Activated naive CD8-positive, alpha-beta T cell treated with anti-CD3 and anti-CD28 coated beads, Interleukin-2, amount 10 ng/mL, durations not matched to agents 7 days and 5 days (primary cell): Measurements from ENCODE around the gene FCHSD1. TPM values are rescaled to one million over a fixed set of nuclear protein-coding genes. Genes with fewer than 3 reads are reported as not detected.

Source experiments
- ATAC-seq: fragments of 150-1000 bp; cut with Tn5 transposase; one replicate; pipeline ENCODE4 v1.10.0; 2021; ENCODE audit warnings: low read depth, moderate library complexity
- POLR2A ChIA-PET: fragments of 350-600 bp; sonication (Branson Sonifier 250); formaldehyde crosslinking; loops from one replicate; lab custom pipeline; 2021; ENCODE audit warnings: antibody characterized with exemption; lab: Charles Lee
- DNase-seq: peaks from one replicate; pipeline ENCODE4 v3.0.0; 2021
- H3K27ac Mint-ChIP-seq: one replicate; pipeline ENCODE4 v1.8.0; 2022; ENCODE audit warnings: mild to moderate bottlenecking, mixed read lengths
- H3K27me3 Mint-ChIP-seq: one replicate; pipeline ENCODE4 v1.8.0; 2022; ENCODE audit warnings: mild to moderate bottlenecking, moderate library complexity, mixed read lengths
- H3K36me3 Mint-ChIP-seq: one replicate; pipeline ENCODE4 v1.8.0; 2021; ENCODE audit warnings: mild to moderate bottlenecking, mixed read lengths
- H3K4me1 Mint-ChIP-seq: one replicate; pipeline ENCODE4 v1.8.0; 2021; ENCODE audit warnings: mixed read lengths
- H3K4me3 Mint-ChIP-seq: one replicate; pipeline ENCODE4 v1.8.0; 2022; ENCODE audit warnings: mild to moderate bottlenecking, moderate library complexity, mixed read lengths
- H3K9me3 Mint-ChIP-seq: one replicate; pipeline ENCODE4 v1.8.0; 2021; ENCODE audit warnings: mixed read lengths
- total RNA-seq, 2 experiments: library from RNA; stranded (reverse); gene quantifications; one replicate each; pipeline ENCODE4 v1.2.3, GENCODE V29; 2021

FCHSD1 gene
- total RNA-seq, 2 experiments from 2014 or later = 98.3 to 99.1 TPM

DNA sequence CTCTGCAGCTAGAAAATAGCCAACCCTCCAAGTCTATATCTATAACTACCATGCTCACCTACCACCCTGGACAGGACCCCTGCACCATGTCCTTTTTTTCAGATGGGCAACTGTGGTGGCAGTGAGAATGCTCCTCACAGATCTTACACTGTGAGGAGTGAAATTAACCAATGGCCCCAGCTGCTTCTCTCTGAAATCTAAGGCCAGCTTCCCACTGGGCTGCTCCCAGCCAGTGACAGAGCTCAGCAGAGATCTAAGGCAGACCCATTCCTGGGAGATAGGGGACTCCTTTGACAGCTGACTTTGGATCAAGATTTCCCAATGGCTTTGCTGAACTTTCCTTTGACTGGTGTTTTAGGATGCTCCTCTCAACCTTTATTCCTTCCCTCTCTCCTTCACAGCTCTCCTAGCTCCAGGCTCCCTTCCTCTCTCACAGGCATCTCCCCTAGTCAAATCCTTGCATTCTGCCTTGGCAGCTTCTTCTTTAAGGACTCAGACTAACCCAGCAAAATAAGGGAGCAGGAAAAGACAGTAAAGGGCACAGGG, 32.5 kb upstream of the FCHSD1 start:
- peak overlapping the region; percentile 13 for H3K4me3 Mint-ChIP-seq
- H3K36me3 Mint-ChIP-seq = peaks cover 4% of the 10 kb centered on the region
- POLR2A ChIA-PET = interaction anchor here (0.6 to 1.7 kb wide), 15 partner anchors 8 to 323 kb away, joined by 3 to 10 read pairs (median 3); partner anchors contain the start of genes FCHSD1, HDAC3, PCDH12 and RELL2
- peaks cover 34% of the 10 kb centered on the region for H3K4me1 Mint-ChIP-seq
- H3K9me3 Mint-ChIP-seq = no peaks in the 10 kb centered on the region
- DNase-seq (no peak), ATAC-seq (no peak)
- peak overlapping the region; percentile 40 for H3K27ac Mint-ChIP-seq
- H3K27me3 Mint-ChIP-seq = no peaks in the 10 kb centered on the region

DNA sequence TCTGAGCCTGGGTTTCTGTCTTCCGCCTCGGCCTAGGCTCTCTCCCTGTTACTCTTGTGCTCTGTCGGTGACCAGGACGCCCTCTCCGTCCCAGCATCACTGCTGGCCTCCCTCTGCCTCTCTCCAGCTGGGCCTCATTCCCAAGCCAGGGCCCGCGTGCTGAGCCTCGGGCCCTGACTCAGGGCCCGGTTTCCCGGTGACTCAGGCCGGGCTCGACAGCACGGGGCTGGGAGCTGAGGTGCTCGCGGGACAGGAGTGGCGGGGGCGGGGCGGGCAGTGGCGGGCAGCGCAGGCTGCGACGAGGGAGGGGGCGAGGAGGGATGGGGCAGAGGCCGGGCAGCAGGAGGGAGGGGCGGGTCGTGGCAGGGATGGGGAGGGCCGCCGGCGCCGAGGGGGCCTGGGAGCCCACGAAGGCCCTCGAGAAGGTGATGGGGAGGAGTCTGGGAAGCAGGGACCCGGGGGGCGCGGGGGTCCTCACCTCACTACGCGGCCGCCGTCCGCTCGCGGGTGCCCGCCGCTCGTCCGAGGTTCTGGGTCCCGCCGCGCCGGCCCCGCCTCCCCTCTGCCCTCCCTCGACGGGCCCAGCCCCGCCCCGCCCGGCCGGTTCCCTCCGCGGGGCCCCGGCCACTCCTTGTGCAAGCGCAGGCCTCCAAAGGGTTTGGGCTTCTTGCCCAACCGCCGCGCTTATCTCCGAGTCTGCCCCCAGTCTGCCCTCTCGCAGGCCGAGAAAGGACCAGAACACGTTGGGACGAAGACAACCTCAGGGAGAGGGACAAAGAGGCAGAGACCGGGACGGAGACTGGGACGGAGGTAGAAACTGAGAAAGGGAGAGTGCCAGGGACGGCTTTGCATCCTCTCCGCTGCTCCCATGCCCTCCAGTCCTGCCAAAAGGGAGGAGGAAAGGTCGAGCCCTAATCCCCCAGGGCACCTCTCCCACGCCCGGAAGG, 30.8 kb upstream of the FCHSD1 start, which contains the start of gene ARAP3:
Gene ARAP3 (minus strand): TSS at position 536 of the 947 bp plus-strand sequence. CDS start 1,744 bp downstream, outside the sequence.
- peak; percentile 75 for ATAC-seq
- Mint-ChIP-seq H3K4me3 (peak within 1 kb of the TSS; percentile 83), H3K9me3 (no peaks in the 10 kb centered on the region)

DNA sequence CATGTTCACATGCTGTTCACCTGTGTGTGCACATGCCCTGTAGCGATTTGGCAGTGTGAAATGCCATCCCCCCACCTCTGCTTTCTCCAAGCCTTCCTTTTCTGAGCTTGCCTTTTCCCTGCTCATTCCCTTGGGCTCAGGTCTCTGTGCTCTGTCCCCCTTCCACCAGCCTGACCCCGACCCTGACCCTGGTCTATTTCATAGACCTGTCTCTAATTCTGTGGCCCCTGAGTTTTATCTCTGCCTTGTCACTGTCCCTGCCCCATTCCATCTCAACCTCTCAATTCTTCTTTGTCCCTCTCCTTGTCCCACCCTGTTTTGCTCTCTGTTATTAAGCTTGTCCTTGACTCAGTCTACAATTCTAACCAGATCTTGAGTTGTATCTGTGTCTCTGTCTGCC, 30.1 kb upstream of the FCHSD1 start:
- H3K9me3 Mint-ChIP-seq = no peaks in the 10 kb centered on the region

More for the DNA sequence above, 30.8 kb upstream of the FCHSD1 start, which contains the start of gene ARAP3:
- peak within 1 kb of the TSS; percentile 78 for H3K27ac Mint-ChIP-seq
- peak; percentile 75 for DNase-seq
- POLR2A ChIA-PET = interaction anchor here (1.2 to 2.3 kb wide), 3 partner anchors 12 to 90 kb away, joined by 5 to 9 read pairs (median 5); partner anchors contain the start of gene FCHSD1
- H3K36me3 Mint-ChIP-seq = peaks cover 4% of the 10 kb centered on the region
- H3K27me3 Mint-ChIP-seq = peaks cover 2% of the 10 kb centered on the region
- H3K4me1 Mint-ChIP-seq = peaks cover 34% of the 10 kb centered on the region

DNA sequence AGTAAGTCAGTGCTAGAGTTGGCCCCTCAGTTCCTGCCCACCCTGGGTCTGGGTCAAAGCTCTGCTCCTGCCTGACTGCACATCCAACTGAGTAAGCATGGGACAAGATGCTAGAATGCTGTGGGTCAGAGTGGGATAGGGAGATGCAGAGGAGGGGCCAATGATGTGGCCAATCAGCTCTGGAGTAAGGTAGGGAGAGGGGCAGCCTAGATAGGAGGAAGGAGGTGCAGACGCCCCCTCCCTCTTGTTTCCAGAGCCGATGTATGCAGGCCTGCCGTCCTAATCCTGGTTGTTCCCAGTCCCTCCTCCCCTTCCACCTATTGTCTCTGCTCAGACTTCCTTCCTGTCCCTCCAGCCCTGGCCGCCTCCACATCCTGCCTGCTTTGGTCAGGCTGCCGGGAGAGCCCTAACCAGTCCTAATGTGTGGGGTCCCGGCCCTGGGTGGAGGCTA, 29.6 kb upstream of the FCHSD1 start:
- peaks cover 2% of the 10 kb centered on the region for H3K27me3 Mint-ChIP-seq
- H3K36me3 Mint-ChIP-seq = peaks cover 4% of the 10 kb centered on the region
- ATAC-seq = no peak
- peak overlapping the region; percentile 23 for H3K27ac Mint-ChIP-seq
- H3K9me3 Mint-ChIP-seq = no peaks in the 10 kb centered on the region
- POLR2A ChIA-PET = interaction anchor here (1.3 to 2.3 kb wide), 2 partner anchors 30 to 89 kb away, joined by 5 read pairs; partner anchors contain the start of gene FCHSD1
- DNase-seq = no peak
- peak overlapping the region; percentile 70 for H3K4me3 Mint-ChIP-seq
- H3K4me1 Mint-ChIP-seq = peaks cover 34% of the 10 kb centered on the region

More for the DNA sequence above, 30.1 kb upstream of the FCHSD1 start:
- peaks cover 34% of the 10 kb centered on the region for H3K4me1 Mint-ChIP-seq
- H3K4me3 Mint-ChIP-seq = peak overlapping the region; percentile 70
- DNase-seq (no peak), ATAC-seq (no peak)
- H3K27me3 Mint-ChIP-seq = peaks cover 2% of the 10 kb centered on the region
- POLR2A ChIA-PET = interaction anchor here (1.3 to 2.3 kb wide), 2 partner anchors 30 to 89 kb away, joined by 5 read pairs; partner anchors contain the start of gene FCHSD1
- peak overlapping the region; percentile 23 for H3K27ac Mint-ChIP-seq
- H3K36me3 Mint-ChIP-seq = peaks cover 4% of the 10 kb centered on the region

- H3K4me3 Mint-ChIP-seq = no peak overlapping the region
- H3K9me3 Mint-ChIP-seq = no peaks in the 10 kb centered on the region
- peaks cover 34% of the 10 kb centered on the region for H3K4me1 Mint-ChIP-seq
Observed at GRCh38 chr5:141680178-141680577, 29.0 kb upstream of the FCHSD1 start.

DNA sequence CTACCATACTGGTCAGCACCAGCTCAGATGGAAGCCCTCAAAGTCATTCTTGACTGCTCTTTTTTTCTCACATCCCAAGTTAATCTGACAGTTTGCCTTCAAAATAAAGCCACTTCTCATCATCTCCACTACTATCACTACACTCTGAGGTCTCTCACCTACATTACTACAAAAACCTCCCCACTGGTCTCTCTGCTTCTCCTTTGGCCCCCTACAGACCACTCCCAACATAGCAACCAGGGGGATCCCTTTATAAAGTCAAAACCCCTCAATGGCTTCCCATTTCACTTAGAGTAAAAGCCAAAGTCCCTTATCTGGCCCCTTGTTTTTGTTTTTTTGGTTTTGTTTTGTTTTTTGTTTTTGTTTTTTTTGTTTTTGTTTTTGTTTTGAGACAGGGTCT, 26.2 kb upstream of the FCHSD1 start:
- Mint-ChIP-seq H3K9me3 (no peaks in the 10 kb centered on the region), H3K27ac (no peak overlapping the region), H3K27me3 (peaks cover 2% of the 10 kb centered on the region), H3K36me3 (peaks cover 4% of the 10 kb centered on the region), H3K4me3 (no peak overlapping the region), H3K4me1 (peaks cover 20% of the 10 kb centered on the region)
- ATAC-seq (no peak), DNase-seq (no peak)
- POLR2A ChIA-PET = no interaction called here

More at GRCh38 chr5:141680178-141680577, 29.0 kb upstream of the FCHSD1 start:
- Mint-ChIP-seq H3K27me3 (peaks cover 2% of the 10 kb centered on the region), H3K27ac (no peak overlapping the region), H3K36me3 (peaks cover 4% of the 10 kb centered on the region)
- ATAC-seq (no peak), DNase-seq (no peak)
- POLR2A ChIA-PET = no interaction called here

- DNase-seq = no peak
- peaks cover 2% of the 10 kb centered on the region for H3K27me3 Mint-ChIP-seq
- no peak for ATAC-seq
- peaks cover 10% of the 10 kb centered on the region for H3K4me1 Mint-ChIP-seq
- no peak overlapping the region for H3K27ac Mint-ChIP-seq
- no peaks in the 10 kb centered on the region for H3K9me3 Mint-ChIP-seq
- H3K4me3 Mint-ChIP-seq = no peak overlapping the region
- H3K36me3 Mint-ChIP-seq = peaks cover 4% of the 10 kb centered on the region
- POLR2A ChIA-PET = no interaction called here
Observed at GRCh38 chr5:141675672-141676071, 24.5 kb upstream of the FCHSD1 start.

- DNase-seq (no peak), ATAC-seq (no peak)
- no peaks in the 10 kb centered on the region for H3K9me3 Mint-ChIP-seq
- H3K27me3 Mint-ChIP-seq = peaks cover 2% of the 10 kb centered on the region
- no peak overlapping the region for H3K4me3 Mint-ChIP-seq
- peaks cover 4% of the 10 kb centered on the region for H3K36me3 Mint-ChIP-seq
- H3K4me1 Mint-ChIP-seq = peaks cover 8% of the 10 kb centered on the region
- POLR2A ChIA-PET = no interaction called here
- no peak overlapping the region for H3K27ac Mint-ChIP-seq
Observed at GRCh38 chr5:141674747-141675146, 23.5 kb upstream of the FCHSD1 start.

GRCh38 chr5:141672841-141673813, 21.9 kb upstream of the FCHSD1 start:
- Mint-ChIP-seq H3K27me3 (peaks cover under 1% of the 10 kb centered on the region), H3K4me1 (peaks cover 5% of the 10 kb centered on the region), H3K4me3 (no peak overlapping the region), H3K9me3 (no peaks in the 10 kb centered on the region), H3K36me3 (no peaks in the 10 kb centered on the region), H3K27ac (no peak overlapping the region)
- ATAC-seq = no peak
- no peak for DNase-seq
- POLR2A ChIA-PET = no interaction called here

- Mint-ChIP-seq H3K27ac (no peak overlapping the region), H3K4me3 (no peak overlapping the region), H3K9me3 (no peaks in the 10 kb centered on the region), H3K4me1 (peaks cover 3% of the 10 kb centered on the region), H3K27me3 (no peaks in the 10 kb centered on the region), H3K36me3 (no peaks in the 10 kb centered on the region)
- ATAC-seq (no peak), DNase-seq (no peak)
- POLR2A ChIA-PET = interaction anchor here (1.4 kb wide), 1 partner anchor 12 kb away, joined by 3 read pairs; no protein-coding TSS in a partner anchor
Observed at GRCh38 chr5:141672071-141672840, 21.0 kb upstream of the FCHSD1 start.

DNA sequence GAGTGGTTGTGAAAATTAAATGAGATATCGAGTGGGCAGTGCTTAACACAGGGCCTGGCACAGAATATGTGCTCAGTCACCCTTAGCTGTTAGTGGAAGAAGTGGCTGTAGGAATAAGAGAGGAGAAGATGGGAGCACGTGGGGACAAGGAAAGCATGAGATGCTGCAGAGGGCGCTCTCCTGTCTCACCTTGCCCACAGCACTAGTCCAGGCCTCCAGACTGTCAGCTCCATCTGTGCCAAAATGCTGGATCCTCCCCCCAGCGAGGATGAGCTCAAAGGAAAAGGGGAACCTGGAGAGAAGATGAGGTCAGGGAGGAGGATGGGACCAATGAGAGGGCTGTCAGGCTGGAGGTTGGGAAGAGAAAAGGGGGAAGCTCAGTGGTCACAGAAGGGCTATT, 18.3 kb upstream of the FCHSD1 start:
- no peaks in the 10 kb centered on the region for H3K27me3 Mint-ChIP-seq
- POLR2A ChIA-PET = interaction anchor here (1.0 to 1.3 kb wide), 4 partner anchors 13 to 300 kb away, joined by 3 to 9 read pairs (median 4); partner anchors contain the start of gene RNF14
- ATAC-seq = no peak
- no peak overlapping the region for H3K4me3 Mint-ChIP-seq
- H3K4me1 Mint-ChIP-seq = peaks cover 8% of the 10 kb centered on the region
- H3K9me3 Mint-ChIP-seq = no peaks in the 10 kb centered on the region
- no peaks in the 10 kb centered on the region for H3K36me3 Mint-ChIP-seq
- DNase-seq = no peak
- no peak overlapping the region for H3K27ac Mint-ChIP-seq
